ENCODE results near the gene CAPN5. TPM values are rescaled to one million over a fixed set of nuclear protein-coding genes. Genes with fewer than 3 reads are reported as not detected.

The CAPN5 gene
- total RNA-seq, 4 donors from 2014 or later, result 4.0 to 11.3 (median 6.0) TPM

GRCh38 chr11:77127920-77128691 is 61.3 kb downstream of the CAPN5 start, which contains the start of gene MYO7A:
Gene MYO7A, plus strand, starts transcription at chr11:77128246. Its CDS starts 2,389 bp downstream, at chr11:77130635.
- TF ChIP-seq POLR2A (IDR thresholded peaks at IDR 0.05; ENCODE audit: low read depth) (no peak), EP300 (IDR thresholded peaks at IDR 0.05) (no peak), POLR2AphosphoS5 (IDR thresholded peaks at IDR 0.05) (no peak)
- TF ChIP-seq, protein P1, sequence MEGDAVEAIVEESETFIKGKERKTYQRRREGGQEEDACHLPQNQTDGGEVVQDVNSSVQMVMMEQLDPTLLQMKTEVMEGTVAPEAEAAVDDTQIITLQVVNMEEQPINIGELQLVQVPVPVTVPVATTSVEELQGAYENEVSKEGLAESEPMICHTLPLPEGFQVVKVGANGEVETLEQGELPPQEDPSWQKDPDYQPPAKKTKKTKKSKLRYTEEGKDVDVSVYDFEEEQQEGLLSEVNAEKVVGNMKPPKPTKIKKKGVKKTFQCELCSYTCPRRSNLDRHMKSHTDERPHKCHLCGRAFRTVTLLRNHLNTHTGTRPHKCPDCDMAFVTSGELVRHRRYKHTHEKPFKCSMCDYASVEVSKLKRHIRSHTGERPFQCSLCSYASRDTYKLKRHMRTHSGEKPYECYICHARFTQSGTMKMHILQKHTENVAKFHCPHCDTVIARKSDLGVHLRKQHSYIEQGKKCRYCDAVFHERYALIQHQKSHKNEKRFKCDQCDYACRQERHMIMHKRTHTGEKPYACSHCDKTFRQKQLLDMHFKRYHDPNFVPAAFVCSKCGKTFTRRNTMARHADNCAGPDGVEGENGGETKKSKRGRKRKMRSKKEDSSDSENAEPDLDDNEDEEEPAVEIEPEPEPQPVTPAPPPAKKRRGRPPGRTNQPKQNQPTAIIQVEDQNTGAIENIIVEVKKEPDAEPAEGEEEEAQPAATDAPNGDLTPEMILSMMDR (IDR thresholded peaks at IDR 0.05), result no peak
- H3K4me3 ChIP-seq, result peak within 1 kb of the TSS; percentile 45 to 58 (median 52)
- H3K27ac ChIP-seq (replicated peaks in 1 of 4), result no peak within 1 kb of the TSS
- no peaks in the 10 kb centered on the region for H3K9me3 ChIP-seq
- intact Hi-C loops (cut with DNase I), result loop anchor here (5.0 kb wide), 1 partner anchor 419 kb away; no protein-coding TSS in a partner anchor
- peaks cover 14 to 38% (median 36%) of the 10 kb centered on the region in 4 donors for H3K4me1 ChIP-seq
- peaks cover 0 to 13% (median 0%) of the 10 kb centered on the region in 4 donors for H3K36me3 ChIP-seq
- 30% methylated on average over 16 of the region's 20 CpGs for WGBS
- H3K27me3 ChIP-seq, result peaks cover 0 to 21% (median 0%) of the 10 kb centered on the region in 4 donors
- DNase-seq (ENCODE audit: extremely low spot score), result no peak

DNA sequence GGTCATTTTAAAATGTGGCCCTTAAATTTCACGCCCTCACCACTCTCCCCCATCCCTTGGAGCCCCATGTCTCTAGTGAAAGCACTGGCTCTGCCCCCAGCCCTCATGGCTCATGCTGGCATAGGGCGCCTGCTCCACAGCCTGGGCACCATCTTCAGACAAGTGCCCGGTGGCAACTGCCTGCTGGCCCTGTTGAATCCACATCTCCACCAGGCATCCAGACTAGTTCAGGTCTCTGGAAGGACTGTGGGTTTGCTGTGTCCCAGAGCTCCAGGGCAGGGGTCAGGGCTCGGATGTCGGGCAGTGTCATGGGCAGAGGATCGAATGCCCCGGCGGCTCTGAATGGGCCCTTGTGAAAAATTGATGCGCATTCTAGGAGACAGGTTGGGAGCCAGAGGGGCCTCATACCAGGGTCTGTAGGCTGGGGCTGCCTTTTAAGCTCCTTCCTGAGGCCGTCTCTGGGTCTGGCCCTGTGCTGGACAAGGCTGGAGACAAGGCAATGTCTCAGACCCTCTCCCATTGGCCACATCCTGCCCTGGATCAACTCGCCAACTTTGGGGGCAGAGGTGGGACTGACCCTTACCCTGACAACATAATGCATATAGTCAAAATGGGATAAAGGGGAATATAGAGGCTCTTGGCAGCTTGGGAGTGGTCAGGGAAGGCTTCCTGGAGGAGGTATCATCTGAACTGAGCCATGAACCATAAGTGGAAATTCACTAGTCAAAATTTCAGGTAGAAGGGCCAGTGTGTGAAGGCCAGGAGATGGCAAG is 62.5 kb downstream of the CAPN5 start:
- H3K4me3 ChIP-seq, result no peak overlapping the region
- H3K36me3 ChIP-seq, result peaks cover 0 to 3% (median 0%) of the 10 kb centered on the region in 4 donors
- peaks cover 14 to 38% (median 36%) of the 10 kb centered on the region in 4 donors for H3K4me1 ChIP-seq
- no peak for TF ChIP-seq POLR2AphosphoS5 (IDR thresholded peaks at IDR 0.05)
- no peak for TF ChIP-seq POLR2A (IDR thresholded peaks at IDR 0.05; ENCODE audit: low read depth)
- TF ChIP-seq EP300 (IDR thresholded peaks at IDR 0.05), result no peak
- TF ChIP-seq, protein P1 (IDR thresholded peaks at IDR 0.05), result no peak
- WGBS, result 93% methylated on average over 6 of the region's 11 CpGs
- DNase-seq (ENCODE audit: extremely low spot score), result no peak
- H3K9me3 ChIP-seq, result no peaks in the 10 kb centered on the region
- intact Hi-C loops (cut with DNase I), result loop anchor here (5.0 kb wide), 1 partner anchor 418 kb away; no protein-coding TSS in a partner anchor
- H3K27me3 ChIP-seq, result peaks cover 0 to 21% (median 0%) of the 10 kb centered on the region in 4 donors
- no peak overlapping the region for H3K27ac ChIP-seq (replicated peaks in 1 of 4)

DNA sequence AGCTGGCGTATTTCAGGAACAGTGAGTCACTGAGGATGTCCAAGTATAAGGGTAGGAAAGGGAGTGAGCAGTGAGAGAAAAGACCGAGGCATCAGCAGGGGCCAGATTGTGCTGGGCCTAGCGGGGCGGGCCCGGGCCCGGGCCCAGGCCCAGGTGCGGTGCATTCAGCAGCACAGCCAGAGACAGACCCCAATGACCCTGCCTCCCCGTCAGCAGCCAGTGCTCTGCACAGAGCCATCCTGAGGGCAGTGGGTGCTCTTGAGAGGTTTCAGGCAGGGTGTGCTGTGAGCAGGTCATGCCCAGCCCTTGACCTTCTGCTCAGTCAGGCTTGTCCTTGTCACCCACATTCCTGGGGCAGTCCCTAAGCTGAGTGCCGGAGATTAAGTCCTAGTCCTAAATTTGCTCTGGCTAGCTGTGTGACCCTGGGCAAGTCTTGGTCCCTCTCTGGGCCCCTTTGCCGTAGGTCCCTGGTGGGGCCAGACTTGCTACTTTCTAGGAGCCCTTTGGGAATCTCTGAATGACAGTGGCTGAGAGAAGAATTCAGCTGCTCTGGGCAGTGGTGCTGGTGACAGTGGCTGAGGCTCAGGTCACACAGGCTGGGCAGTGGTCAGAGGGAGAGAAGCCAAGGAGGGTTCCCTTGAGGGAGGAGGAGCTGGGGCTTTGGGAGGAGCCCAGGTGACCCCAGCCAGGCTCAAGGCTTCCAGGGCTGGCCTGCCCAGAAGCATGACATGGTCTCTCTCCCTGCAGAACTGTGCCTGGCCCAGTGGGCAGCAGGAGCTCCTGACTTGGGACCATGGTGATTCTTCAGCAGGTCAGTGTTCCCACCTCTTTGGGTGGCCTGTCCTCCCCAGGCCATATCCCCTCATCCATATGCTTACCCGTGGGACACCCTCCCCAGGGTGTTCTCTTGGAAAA is 63.3 kb downstream of the CAPN5 start:
- no peak for DNase-seq (ENCODE audit: extremely low spot score)
- TF ChIP-seq, protein P1 (IDR thresholded peaks at IDR 0.05), result no peak
- TF ChIP-seq EP300 (IDR thresholded peaks at IDR 0.05) (no peak), POLR2A (IDR thresholded peaks at IDR 0.05; ENCODE audit: low read depth) (no peak), POLR2AphosphoS5 (IDR thresholded peaks at IDR 0.05) (no peak)
- peaks cover 0 to 21% (median 0%) of the 10 kb centered on the region in 4 donors for H3K27me3 ChIP-seq
- no peak overlapping the region for H3K4me3 ChIP-seq
- H3K27ac ChIP-seq (replicated peaks in 1 of 4), result peak overlapping the region in 1 of 4 donors; percentile 10
- 81% methylated on average over 8 of the region's 11 CpGs for WGBS
- intact Hi-C loops (cut with DNase I), result loop anchor here (2.0 to 5.0 kb wide), 2 partner anchors 59 to 417 kb away; no protein-coding TSS in a partner anchor
- peaks cover 14 to 38% (median 36%) of the 10 kb centered on the region in 4 donors for H3K4me1 ChIP-seq
- no peaks in the 10 kb centered on the region for H3K9me3 ChIP-seq
- no peaks in the 10 kb centered on the region for H3K36me3 ChIP-seq
